GM18870 (cell line): Measurements from ENCODE around the gene CHMP3.
"Not testable (repeated sequence)": the region's sequence is repeated elsewhere in the genome, so short reads cannot be mapped to it uniquely, and the experiment has no call there.

Source experiments
- ATAC-seq: cut with Tn5 transposase; IDR thresholded peaks from one replicate; pipeline ENCODE4 v1.9.1; 2021; ENCODE audit warnings: moderate library complexity; ENCODE audit not compliant: unreplicated experiment

CHMP3 gene

GRCh38 chr2:86549963-86550725, 13.1 kb downstream of the CHMP3 start:
- not testable (repeated sequence) for ATAC-seq

DNA sequence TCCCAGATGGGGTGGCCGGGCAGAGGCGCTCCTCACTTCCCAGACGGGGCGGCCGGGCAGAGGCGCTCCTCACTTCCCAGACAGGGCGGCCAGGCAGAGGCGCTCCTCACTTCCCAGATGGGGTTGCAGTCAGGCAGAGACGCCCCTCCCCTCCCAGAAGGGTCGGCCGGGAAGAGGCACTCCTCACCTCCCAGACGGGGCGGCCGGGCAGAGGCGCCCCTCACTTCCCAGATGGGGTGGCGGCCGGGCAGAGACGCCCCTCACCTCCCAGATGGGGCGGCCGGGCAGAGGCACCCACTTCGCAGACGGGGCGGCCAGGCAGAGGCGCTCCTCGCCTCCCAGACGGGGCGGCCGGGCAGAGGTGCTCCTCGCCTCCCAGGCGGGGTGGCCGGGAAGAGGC, 13.8 kb downstream of the CHMP3 start:
- not testable (repeated sequence) for ATAC-seq

DNA sequence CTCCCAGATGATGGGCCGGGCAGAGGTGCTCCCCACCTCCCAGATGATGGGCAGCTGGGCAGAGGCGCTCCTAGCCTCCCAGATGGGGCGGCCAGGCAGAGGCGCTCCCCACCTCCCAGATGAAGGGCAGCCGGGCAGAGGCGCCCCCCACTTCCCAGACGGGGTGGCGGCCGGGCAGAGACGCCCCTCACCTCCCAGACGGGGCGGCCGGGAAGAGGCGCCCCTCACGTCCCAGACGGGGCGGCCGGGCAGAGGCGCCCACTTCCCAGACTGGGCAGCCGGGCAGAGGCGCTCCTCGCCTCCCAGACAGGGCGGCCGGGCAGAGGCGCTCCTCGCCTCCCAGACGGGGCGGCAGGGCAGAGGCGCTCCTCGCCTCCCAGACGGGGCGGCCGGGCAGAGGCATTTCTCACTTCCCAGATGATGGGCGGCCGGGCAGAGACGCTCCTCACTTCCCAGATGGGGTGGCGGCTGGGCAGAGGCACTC, 14.3 kb downstream of the CHMP3 start:
- not testable (repeated sequence) for ATAC-seq

- not testable (repeated sequence) for ATAC-seq
Measured at GRCh38 chr2:86548165-86548912, 14.9 kb downstream of the CHMP3 start.

GRCh38 chr2:86545296-86545924, 17.8 kb downstream of the CHMP3 start:
- not testable (repeated sequence) for ATAC-seq

DNA sequence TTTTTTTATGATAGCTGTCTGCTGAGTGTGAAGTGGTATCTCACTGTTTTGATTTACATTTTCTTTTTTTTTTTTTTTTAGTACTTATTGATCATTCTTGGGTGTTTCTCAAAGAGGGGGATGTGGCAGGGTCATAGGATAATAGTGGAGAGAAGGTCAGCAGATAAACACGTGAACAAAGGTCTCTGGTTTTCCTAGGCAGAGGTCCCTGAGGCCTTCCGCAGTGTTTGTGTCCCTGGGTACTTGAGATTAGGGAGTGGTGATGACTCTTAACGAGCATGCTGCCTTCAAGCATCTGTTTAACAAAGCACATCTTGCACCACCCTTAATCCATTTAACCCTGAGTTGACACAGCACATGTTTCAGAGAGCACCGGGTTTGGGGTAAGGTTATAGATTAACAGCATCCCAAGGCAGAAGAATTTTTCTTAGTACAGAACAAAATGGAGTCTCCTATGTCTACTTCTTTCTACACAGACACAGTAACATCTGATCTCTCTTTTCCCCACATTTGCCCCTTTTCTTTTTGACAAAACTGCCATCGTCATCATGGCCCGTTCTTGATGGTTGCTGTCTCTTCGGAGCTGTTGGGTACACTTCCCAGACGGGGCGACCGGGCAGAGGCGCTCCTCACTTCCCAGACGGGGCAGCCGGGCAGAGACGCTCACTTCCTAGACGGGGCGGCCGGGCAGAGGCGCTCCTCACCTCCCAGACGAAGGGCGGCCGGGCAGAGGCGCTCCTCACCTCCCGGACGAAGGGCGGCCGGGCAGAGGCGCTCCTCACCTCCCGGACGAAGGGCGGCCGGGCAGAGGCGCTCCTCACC, 18.8 kb downstream of the CHMP3 start:
- ATAC-seq = not testable (repeated sequence)

DNA sequence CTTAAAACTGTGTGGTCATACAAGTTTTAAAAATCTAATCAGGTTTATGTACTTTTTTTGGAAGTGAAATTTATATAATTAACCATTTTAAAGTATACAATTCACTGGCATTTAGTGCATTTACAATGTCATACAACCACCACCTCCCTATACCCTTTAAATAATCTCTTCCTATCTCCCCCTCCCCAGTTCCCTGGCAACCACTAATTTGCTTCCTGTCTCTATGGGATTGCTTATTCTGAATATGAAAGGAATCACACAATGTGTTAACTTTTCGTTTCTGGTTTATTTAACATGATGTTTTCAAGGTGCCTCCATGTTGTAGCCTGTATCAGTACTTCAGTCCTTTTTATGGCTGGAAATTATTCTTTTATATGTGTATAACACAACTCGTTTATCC, 19.4 kb downstream of the CHMP3 start:
- no peak for ATAC-seq

GRCh38 chr2:86543335-86543734, 19.9 kb downstream of the CHMP3 start:
- ATAC-seq = no peak

GRCh38 chr2:86542814-86543213, 20.4 kb downstream of the CHMP3 start:
- ATAC-seq = no peak

DNA sequence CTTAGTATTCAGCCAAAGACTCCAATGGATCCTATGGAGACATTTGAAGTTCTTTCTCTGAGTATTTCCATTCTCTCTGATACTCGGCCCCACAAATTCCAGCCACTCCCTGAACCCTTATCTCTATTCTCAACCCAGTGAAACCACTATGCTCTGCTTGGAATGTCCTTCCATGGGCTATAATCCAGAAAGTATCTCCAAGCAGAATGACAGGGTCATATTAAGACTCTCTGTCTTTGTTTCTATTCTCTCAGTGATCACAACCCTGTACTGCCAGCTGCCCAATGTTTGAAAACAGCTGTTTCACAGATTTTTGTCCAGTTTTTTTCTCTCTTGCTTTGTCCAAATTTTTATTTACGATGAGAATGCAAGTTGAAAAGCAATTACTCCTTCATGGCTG, 21.9 kb downstream of the CHMP3 start:
- ATAC-seq = no peak

GRCh38 chr2:86533589-86533988, 29.7 kb downstream of the CHMP3 start:
- no peak for ATAC-seq

DNA sequence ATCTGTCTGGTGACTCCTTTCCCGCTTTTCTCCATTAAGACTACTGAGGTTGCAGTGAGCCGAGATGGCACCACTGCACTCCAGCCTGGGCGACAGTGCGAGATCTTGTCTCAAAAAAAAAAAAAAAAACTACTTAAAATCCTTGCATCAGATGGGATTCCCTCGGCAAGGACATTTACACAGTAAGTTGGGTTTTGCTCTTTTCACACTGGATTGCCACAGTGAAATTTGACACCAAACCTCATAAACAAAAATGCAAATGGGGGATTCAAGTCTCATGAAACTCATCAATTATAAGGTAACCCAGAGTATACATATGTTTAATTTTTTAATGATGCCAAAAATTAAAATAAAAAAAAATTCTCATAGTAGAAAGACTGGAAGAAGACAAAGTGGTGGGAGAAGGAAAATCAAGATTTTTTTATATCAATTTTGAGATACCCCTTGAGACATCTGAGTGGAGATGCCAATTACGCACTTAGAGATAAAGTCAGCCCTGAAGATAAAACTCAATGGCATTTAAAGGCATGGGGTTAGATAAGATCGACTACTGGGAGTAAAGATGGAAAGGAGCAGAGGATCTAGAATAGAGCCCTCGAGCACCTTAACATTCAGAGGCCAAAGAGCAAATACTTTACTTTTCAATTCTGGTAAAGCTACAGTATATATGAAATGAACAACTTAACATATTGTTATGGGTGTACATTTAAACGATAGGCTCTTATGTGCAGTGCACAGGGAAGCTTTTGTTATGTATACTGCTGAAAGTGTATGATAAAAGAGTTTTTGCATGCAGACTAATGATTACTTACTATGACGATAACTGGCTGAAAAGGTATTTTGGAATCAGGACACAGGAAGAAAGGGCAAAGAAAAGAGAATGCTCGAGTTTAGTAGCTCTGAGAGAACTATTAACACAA, 37.6 kb downstream of the CHMP3 start:
- no peak for ATAC-seq

- ATAC-seq = no peak
Measured at GRCh38 chr2:86523491-86523890, 39.8 kb downstream of the CHMP3 start.

- no peak for ATAC-seq
Measured at GRCh38 chr2:86522711-86523110, 40.5 kb downstream of the CHMP3 start.

GRCh38 chr2:86521922-86522321, 41.3 kb downstream of the CHMP3 start:
- ATAC-seq = no peak

GRCh38 chr2:86520153-86520552, 43.1 kb downstream of the CHMP3 start:
- ATAC-seq = no peak

DNA sequence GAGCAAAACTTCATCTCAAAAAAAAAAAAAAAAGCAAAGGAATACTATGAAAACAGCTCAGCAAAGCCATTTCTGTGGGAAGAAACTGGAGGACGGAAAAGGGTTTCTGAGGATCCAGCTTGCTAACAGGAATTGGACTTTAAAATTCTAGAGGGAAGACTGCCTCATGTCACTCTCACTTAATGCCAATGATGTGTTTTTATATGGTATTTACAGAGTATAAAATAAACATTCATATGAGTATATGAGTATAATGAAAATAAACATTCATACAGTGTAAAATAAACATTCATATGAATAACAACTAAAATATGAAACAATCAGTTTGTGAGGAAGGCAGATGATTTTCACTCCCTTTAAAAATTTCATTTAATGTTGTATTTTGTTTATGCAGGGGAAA, 43.9 kb downstream of the CHMP3 start:
- ATAC-seq = no peak

GRCh38 chr2:86518481-86518880, 44.8 kb downstream of the CHMP3 start:
- ATAC-seq = no peak

- no peak for ATAC-seq
Measured at GRCh38 chr2:86513948-86514660, 49.1 kb downstream of the CHMP3 start.
